CD4-positive, alpha-beta T cell treated with Interleukin-15 for 4 hours (primary cell): Measurements from ENCODE around the gene REG3A.

Experiments
- DNase-seq: peaks from one replicate; pipeline ENCODE4 v3.0.0-alpha.2; 2020; ENCODE audit warnings: low spot score

The REG3A gene

DNA sequence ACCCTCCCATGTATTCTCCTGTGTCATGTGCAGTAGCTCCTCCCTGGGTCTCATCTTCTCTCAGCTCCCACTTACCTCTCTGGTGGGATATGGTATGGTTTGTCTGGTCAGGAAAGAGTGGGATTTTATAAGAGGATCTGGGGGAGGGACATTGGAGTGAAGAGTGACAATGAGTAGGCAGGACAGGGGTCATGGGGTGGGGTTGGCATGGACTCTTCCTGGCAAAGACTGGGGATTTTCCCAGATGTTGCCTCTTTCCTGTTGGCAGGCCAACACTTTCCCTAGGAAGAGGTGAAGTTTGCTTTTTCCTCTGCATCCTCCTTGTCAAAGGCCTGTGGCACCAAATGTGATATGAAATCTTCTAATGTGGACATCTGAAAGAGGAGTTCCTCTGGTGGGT is at the start of gene REG3A:
Gene REG3A, minus strand, starts transcription at position 101 of the 400 bp plus-strand sequence. CDS start 348 bp downstream, outside the sequence.
- no peak for DNase-seq

DNA sequence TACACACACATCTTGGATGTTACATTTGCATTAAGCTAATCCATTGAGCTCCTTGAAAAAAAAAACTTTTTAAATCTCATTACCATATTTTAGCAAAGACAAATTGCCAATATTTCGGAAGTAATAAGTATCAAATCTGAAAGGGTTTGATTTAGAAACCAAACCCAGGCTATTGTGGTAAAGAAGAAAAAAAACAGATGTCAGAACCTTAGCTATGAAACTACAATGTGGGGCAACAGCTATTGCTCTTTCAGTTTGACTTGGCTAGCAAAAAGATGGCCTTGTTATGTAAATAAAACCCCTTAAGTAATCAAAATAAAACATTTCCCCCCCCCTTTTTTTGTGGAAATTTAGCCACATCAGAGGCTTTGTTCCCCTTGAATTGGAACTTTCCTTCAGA is 41.2 kb upstream of the REG3A start:
- no peak for DNase-seq

DNA sequence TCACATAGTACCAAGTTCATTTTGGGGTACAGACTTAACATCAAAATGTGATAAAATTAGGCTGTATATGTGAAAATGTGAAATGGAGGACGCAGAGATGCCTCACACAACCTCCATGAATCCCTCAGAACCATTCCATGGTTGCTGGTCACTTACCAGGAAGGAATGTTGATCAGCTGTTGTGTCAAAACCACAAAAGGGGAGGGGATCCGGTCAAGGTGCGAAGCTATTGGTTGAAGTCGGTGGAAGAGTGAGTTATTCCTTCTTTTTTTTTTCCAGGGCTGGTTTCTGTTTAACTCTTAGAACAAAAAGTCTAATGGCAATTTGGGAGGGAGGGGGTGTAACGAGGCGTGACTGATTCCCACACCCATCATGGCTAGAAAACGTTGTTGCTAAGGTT is 32.3 kb upstream of the REG3A start:
- no peak for DNase-seq

DNA sequence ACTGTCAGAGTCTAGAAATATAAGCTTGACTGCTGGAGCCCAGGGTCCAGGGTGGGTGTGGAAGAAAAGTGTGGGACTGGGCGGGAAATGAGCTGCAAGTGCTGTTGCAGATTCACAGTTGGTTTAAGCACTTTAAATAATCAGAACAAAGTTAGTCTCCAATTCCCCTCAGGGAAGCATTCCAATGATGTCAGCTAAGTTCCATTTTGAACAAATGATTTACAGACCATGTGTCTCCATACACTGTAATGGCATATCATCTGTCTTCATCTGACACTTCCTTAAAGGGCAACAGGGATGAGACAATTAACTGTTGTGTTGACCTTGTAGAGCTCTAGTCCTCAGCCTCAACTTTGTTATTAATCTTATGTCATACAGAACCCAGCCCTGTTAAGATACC is 31.5 kb upstream of the REG3A start:
- no peak for DNase-seq

DNA sequence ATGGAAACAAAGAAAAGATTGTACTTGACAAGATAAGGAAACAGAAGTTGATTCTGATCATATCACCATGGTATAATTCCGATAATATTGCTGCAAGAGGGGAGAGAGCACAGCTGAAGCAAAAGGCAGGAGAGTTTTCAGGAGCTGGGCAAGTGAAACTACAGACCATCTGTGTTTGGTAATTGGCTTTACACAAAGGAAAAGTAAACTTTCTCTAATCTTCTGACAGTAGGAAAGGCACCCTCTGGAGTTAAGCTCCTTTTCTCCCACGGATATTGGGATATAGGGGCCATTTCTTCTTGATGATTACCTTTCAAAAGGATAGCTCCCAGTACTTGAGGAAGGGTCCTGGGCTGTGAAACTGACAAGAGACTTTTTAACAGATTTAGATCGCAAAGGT is 29.9 kb upstream of the REG3A start:
- no peak for DNase-seq

DNA sequence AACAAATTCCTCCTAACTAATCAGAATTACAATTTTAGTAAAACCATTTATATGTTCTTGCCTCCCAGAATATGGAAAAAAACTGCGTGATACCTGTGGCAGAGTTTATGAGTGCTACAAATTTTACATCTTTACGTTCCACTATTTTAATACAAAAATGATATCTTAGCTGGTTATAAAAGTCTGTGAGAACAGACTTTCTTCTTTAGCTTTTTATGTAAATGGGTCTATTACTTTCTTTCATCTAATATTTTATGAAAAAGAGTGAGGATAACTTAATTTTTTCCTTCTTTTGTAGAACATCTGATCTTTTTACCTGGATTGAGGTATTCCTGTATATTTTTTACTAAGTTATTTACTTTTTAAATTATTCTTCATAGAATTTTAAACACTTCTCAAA is 22.1 kb upstream of the REG3A start:
- no peak for DNase-seq

DNA sequence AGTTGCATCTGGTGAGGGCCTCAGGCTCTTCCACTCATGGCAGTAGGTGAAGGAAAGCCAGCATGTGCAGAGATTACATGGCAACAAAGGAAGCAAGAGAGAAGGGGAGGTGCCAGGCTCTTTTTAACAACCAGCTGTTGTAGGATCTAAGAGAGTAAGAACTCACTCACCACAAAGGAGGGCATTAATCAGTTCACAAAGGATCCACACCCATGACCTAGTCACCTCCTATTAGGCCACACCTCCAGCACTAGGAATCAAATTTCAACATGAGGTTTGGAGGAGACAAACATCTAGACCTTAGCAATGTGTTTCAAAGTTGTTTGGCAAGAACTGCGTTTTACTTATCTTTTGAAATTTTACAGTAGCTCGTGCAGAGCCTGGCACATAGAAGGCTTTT is 20.5 kb upstream of the REG3A start:
- no peak for DNase-seq

DNA sequence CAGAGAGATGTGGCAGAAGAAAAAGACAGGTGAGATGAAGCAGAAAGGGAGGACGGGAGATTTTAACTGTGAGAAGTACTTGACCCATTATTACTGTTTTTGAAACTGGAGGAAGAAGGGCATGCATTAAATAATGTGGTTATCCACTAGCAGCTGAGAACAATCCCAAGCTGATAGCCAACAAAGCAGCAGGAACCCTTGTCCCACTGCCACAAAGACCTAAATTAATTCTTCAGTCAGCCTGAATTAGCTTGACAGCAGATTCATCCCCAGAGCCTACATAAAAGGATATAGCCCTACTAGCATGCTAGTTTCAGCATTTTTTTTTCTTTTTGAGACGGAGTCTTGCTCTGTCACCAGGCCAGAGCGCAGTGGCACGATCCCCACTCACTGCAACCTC is 19.5 kb upstream of the REG3A start:
- DNase-seq = no peak

DNA sequence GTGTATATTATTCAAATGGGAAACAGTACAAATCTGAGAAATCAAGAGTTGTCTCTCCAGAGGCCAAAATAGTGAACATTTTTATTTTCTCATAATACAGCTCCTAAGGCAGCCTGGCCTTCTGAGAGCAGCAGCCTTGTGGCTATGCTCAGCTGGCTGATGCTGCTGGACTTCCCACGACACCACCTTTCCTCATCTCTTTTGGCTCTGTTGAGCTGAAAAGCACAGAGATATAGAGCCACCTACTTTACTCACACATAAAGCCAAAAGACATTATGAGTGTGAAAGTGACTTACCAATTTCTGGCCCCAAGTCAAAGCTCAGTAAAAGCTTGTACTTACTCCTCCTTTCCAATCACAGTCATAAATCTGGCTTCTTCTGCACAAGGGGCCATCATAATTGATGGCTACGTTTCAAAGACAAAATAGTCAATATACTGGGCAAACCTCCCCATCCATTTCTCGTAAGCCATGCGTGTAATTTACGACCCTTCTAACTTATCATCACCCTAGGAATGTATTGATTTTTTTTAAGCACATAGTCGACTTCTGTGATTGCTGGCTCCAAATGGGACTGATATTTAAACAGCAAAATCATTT is 18.6 kb upstream of the REG3A start:
- DNase-seq = no peak

DNA sequence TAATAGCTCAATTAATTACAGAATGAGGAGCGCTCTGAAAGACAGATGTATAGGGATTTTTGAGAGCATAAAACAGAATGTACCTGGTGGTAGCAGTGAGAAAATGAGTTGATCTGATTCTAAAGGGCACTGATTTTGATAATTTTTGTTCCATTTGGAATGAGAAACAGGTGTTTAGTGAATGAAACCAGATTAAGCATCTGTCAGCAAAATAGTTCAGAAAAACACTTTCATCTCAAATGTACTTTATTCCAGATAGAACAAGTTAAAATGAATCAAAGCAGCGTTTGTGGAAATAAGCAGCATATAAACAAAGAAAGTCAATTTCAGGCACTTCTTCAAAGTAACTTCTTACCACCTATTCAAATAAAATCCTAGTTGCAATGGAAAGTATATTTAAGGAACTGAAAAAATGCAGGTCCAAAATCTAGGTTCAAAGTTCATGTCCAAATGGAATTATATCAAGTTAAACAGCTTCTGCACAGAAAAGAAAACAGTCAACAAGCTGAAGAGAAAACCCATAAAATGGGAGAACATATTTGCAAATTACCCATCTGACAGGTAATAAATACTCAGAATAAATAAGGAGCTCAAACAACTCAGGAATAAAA is 11.9 kb upstream of the REG3A start:
- DNase-seq = no peak

DNA sequence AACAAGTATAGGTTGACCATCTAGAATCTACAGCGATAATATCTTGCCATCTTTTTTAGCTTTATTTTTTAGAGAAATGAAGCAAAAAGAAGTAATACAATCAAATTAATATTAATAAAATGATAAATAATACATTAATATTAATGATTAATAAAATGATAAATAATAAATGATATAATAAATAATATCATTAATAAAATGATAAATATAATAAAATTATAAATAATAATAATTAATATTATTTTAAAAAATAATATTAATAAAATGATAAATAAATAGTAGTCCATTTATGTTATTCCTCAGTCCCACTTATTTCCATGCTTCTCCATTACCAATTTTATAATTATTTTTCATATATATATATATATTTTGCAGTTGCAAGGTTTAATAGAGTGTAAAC is 3.2 kb upstream of the REG3A start:
- DNase-seq = no peak

DNA sequence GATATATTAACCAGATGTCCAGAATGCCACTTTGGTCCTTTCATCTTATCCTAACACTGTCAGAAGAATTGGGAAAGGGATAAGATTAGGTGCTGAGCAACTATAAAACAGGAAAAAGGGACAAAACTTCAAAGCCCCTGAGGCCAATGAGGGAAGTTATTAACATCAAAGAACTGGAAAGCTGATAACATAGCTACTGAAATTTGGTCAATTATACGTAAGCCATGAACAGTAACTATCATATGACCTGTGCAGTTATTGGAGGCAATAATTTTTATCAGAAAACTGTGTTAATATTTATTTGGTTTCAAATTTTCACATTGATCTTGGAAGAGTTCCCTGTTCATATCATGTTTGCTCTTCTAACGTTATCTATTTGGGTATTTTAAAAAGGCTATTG is 2.6 kb upstream of the REG3A start:
- DNase-seq = no peak

DNA sequence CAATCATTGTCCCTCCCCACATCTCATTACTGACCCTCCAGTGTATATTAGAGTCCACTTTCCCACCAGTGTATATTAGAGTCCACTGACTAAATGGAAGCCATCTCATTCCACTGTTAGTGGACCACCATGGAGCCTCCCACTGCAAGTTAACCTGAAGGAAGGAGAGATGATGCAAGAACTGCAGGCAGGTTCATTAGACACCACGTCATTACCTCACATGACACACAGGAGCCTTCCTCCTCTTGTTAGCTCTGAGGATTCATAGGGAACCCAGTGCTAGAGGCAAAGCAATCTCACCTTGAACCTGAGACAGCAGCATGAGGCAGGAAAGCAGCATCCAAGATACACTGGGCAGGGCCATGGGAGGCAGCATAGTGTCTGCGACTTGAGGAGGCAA is 523 bp downstream of the REG3A start:
- DNase-seq = no peak

DNA sequence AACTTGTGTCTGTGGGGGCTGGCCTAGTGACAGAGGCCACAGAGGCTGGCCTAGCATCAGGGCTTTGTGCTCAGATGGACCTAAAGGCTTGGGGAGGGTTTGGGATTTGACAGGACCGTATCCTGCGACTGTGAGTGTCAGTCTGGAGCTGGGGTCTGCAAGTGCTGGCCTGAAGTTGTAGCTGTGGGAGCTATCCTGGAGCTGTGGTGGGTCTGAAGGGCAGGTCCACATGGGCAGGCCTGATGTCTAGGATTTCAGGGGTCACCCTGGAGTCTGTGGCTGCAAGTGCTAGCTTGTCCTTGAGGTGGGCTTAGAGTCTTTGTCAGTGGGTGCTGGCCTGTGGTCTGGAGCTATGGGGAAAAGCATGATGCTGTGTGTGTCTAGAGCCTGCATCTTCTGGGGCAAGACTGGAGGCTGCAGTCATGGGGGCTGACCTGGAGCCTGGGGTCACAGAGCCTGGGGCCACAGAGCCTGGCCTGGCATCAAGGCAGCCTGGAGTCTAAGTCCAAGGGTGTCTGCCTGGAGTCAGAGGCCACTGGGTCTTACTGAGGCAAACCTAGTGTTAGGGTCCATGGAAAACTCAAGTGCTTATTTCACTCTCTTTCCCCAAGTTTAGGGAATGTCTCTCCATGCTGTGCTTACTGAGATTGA is 3.6 kb downstream of the REG3A start:
- DNase-seq = no peak

DNA sequence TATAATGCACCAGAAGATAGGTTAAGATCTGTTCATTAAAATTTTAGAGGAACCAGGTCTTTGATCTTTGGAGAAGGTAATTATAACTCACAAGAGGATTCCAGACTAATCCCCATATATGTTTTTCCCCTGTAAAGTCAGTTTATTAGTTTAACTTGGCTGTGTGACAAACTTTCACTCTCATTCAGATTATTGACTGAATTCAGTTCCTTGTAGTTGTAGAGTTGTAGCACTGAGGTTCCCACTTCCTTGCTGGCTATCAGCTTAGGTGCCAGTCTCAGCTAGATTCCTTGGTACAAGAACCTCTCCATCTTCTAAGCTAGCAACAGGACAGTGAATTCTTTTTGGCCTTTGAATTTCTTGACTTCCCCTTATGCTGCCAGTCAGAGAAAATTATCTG is 20.1 kb downstream of the REG3A start:
- DNase-seq = no peak

DNA sequence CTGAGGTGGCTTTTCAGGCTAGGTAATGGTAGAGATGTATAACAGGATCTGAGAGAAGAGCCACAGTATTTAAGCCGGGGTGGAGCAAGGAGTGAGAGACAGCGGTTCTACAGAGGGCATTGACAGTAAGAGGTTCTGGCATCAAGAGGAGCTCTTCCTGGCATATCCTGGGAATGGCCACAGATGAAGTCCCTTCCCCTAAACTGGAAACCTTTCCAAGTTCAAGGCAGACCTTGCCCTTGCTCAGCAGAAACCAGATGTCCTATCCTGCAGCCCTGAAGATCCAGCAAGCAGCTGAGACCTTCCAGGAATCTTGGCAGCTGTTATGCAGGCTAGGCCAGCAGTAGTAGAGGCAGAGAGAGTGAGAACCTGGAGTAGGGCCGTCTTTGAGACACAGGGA is 21.2 kb downstream of the REG3A start:
- no peak for DNase-seq

DNA sequence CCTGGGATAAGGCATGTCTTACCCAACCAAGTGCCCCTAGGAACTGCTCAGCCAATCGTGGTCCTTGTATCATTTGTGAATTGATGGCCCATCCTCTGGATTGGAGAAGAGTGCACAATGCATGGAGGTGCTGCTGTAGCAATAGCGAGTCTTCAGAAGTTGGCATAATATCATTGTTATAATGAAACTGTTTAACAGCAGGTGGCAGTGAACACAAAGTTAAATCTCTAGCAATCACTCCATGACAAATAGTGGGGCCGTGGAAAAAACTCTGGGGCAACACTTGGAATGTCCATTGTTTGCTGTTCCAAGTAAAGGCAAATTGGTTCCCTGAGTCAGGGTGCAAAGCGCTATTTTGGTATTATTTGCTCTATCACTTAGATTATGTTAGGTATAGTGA is 27.9 kb downstream of the REG3A start:
- DNase-seq = no peak

DNA sequence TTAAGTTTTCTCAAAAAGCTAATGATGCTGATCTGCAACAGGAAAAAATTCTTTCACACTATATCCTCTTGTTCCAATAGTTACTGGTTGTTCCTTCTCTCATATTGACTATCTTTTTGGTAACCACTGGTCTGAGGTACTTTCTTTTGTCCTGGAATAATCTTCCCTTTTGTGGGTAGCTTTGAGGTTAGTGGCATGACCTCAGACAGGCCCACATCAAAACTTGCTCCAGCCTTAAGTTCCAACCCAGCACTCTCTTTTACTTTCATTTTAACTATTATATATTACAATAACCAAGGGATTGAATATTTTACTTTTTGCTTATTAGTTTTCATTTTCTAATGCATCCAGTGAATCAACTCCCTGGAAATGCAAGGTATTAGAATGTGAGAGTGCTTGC is 29.7 kb downstream of the REG3A start:
- DNase-seq = no peak

DNA sequence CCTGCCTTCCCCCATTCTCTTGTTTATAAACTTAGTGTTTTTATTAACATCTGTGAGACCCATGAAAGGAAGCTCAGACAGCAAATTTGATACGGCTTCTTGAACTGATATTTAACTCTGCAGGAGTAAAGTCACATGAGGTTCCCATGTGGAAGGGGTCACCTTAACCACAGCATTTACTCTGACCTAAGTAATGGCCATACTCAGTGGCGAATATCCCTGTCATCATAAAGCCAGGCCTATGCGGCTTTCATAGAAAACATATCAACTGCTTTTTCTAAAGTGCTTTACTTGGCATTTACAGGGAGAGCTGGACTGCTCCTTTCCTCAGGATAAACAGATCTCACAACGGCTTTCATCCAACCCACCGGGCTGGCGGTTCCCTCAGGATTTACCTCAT is 30.3 kb downstream of the REG3A start:
- DNase-seq = no peak

DNA sequence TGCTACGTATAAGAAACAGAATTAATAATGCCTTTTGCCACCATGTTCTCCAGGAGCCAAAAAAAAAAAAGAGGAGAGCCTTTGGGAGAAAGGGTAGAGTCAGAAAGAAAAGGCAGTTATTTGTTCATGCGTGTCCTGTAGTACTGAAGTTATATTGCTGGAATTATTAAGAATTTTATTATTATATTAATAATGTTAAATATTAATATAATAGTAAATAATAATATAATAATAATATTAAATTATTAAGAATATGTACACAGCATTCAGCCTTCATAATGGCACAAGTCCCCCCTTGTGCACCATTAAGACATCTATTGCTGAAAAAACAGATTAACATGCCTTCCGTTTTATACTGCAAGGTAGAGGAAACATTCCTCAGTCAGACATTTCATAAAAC is 31.1 kb downstream of the REG3A start:
- DNase-seq = no peak

DNA sequence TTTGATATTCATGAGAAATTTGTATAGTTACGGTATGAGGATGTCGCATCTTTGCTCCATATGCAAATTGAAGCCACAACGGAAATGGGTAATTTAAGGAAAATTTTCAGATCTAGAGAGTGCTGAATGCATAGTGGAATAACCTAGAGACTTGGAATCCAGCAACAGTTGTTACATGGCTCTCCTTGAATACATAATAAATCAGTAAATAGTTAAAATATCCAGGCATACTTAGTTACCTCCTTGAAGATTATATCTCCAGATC is 33.9 kb downstream of the REG3A start:
- DNase-seq = no peak

DNA sequence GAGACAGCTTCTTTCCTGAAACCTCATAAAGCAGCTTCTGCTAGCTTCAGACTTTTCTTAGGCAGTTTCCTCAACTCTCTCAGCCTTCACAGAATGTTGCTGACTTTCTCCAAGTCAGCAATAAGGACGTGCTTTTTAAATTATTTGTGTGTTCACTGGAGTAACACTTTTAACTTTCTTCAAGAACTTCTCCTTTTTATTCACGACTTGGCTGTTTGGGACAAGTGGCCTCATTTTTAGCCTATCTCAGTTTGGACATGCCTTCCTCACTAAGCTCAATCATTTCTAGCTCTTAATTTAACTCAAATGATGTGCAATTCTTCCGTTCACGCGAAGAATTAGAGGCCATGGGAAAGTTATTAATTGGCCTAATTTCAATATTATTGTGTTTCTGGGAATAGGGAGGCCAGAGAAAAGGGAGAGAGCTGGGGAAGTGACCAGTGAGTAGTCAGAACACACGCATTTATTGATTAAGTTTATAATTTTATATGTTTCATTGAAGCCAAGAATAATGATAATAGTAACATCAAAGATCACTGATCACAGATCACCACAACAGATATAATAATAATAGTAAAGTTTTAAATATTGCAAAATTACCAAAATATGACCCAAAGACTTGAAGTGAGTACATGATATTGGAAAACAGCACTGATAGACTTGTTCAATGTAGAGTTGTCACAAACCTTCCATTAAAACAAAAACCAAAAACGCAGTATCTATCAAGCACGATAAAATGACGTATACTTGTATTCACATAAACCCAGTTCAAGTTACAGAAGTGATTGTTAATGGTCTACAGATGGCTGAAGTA is 34.4 kb downstream of the REG3A start:
- DNase-seq = no peak

DNA sequence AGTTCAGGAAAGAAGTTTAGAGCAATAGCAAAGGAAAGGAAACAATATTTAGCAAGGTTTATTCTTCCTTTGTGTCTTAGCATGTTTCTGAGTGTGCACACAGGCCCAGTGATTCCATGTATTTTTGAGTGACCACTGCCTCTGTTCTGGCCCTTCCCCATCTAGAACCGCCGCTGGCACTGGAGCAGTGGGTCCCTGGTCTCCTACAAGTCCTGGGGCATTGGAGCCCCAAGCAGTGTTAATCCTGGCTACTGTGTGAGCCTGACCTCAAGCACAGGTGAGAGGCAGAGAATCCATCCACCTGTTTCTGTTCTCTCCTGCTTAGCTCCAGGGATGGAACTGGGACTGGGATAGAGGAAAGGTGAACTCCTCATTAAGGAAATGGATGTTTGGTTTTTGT is 36.9 kb downstream of the REG3A start:
- DNase-seq = no peak
